Measurements from ENCODE around the gene EYS. TPM values are rescaled to one million over a fixed set of nuclear protein-coding genes. Genes with fewer than 3 reads are reported as not detected.
"Not testable (repeated sequence)": the region's sequence is repeated elsewhere in the genome, so short reads cannot be mapped to it uniquely, and the experiment has no call there.

EYS gene
- polyA plus RNA-seq, 4 donors: 0.51 to 0.77 (median 0.61) TPM

GRCh38 chr6:63945987-63946386 is 1761.0 kb downstream of the EYS start:
- DNase-seq (ENCODE audit: low read depth in 4 of 4, low spot score in 3 of 4): no peak

- DNase-seq (ENCODE audit: low read depth in 4 of 4, low spot score in 3 of 4): no peak
These were observed 1763.2 kb downstream of the EYS start for GRCh38 chr6:63943826-63944225.

- no peak for DNase-seq (ENCODE audit: low read depth in 4 of 4, low spot score in 3 of 4)
These were observed 1765.1 kb downstream of the EYS start for GRCh38 chr6:63941747-63942470.

GRCh38 chr6:63940056-63940455 is 1767.0 kb downstream of the EYS start:
- no peak for DNase-seq (ENCODE audit: low read depth in 4 of 4, low spot score in 3 of 4)

- DNase-seq (ENCODE audit: low read depth in 4 of 4, low spot score in 3 of 4): no peak
These were observed 1770.6 kb downstream of the EYS start for GRCh38 chr6:63936399-63936798.

- DNase-seq (ENCODE audit: low read depth in 4 of 4, low spot score in 3 of 4): no peak
These were observed 1771.3 kb downstream of the EYS start for GRCh38 chr6:63935732-63936131.

- not testable (repeated sequence) for DNase-seq (ENCODE audit: low read depth in 4 of 4, low spot score in 3 of 4)
These were observed 1773.1 kb downstream of the EYS start for GRCh38 chr6:63933948-63934347.

GRCh38 chr6:63930848-63931247 is 1776.2 kb downstream of the EYS start:
- no peak for DNase-seq (ENCODE audit: low read depth in 4 of 4, low spot score in 3 of 4)

GRCh38 chr6:63929111-63929510 is 1777.9 kb downstream of the EYS start:
- no peak for DNase-seq (ENCODE audit: low read depth in 4 of 4, low spot score in 3 of 4)

GRCh38 chr6:63928613-63929012 is 1778.4 kb downstream of the EYS start:
- no peak for DNase-seq (ENCODE audit: low read depth in 4 of 4, low spot score in 3 of 4)

- DNase-seq (ENCODE audit: low read depth in 4 of 4, low spot score in 3 of 4): no peak
These were observed 1779.8 kb downstream of the EYS start for GRCh38 chr6:63926950-63927927.

GRCh38 chr6:63926258-63926780 is 1780.7 kb downstream of the EYS start:
- no peak for DNase-seq (ENCODE audit: low read depth in 4 of 4, low spot score in 3 of 4)

- DNase-seq (ENCODE audit: low read depth in 4 of 4, low spot score in 3 of 4): no peak
These were observed 1783.8 kb downstream of the EYS start for GRCh38 chr6:63923139-63923739.

- DNase-seq (ENCODE audit: low read depth in 4 of 4, low spot score in 3 of 4): no peak
These were observed 1787.4 kb downstream of the EYS start for GRCh38 chr6:63919556-63920110.

- DNase-seq (ENCODE audit: low read depth in 4 of 4, low spot score in 3 of 4): no peak
These were observed 1794.1 kb downstream of the EYS start for GRCh38 chr6:63912887-63913286.

- peak in 3 of 4 donors; percentile 8 to 31 (median 9) for DNase-seq (ENCODE audit: low read depth in 4 of 4, low spot score in 3 of 4)
These were observed 1796.0 kb downstream of the EYS start for GRCh38 chr6:63910863-63911551.

- DNase-seq (ENCODE audit: low read depth in 4 of 4, low spot score in 3 of 4): no peak
These were observed 1802.3 kb downstream of the EYS start for GRCh38 chr6:63904650-63905248.

GRCh38 chr6:63899550-63899949 is 1807.5 kb downstream of the EYS start:
- DNase-seq (ENCODE audit: low read depth in 4 of 4, low spot score in 3 of 4): no peak

GRCh38 chr6:63897952-63898351 is 1809.1 kb downstream of the EYS start:
- DNase-seq (ENCODE audit: low read depth in 4 of 4, low spot score in 3 of 4): no peak

- no peak for DNase-seq (ENCODE audit: low read depth in 4 of 4, low spot score in 3 of 4)
These were observed 1809.6 kb downstream of the EYS start for GRCh38 chr6:63897459-63897858.

All from right renal pelvis (tissue), 4 donors.